Right lobe of liver (tissue), 6 donors: ENCODE results near the gene ZCCHC17. TPM values are rescaled to one million over a fixed set of nuclear protein-coding genes. Genes with fewer than 3 reads are reported as not detected.

ENCODE experiments used
- ATAC-seq, 4 donors: fragments of 200-7000 bp; cut with Tn5 transposase; one replicate each; pipeline ENCODE4 v1.9.1; 2020; ENCODE audit warnings: mild to moderate bottlenecking in 4 of 4, moderate library complexity in 4 of 4
- DNase-seq, 3 donors: peaks; one replicate each; pipeline ENCODE4 v3.0.0-alpha.2; 2020
- H3K27ac ChIP-seq, 3 donors: fragments of 200-600 bp; one replicate each; pipeline ENCODE4 v1.8.0; 2022
- H3K27me3 ChIP-seq, 2 donors: fragments of 200-600 bp; one replicate each; pipeline ENCODE4 v1.8.0; 2022
- H3K36me3 ChIP-seq, 4 donors: fragments of 200-600 bp; sonication (generic) in 1 of 4; one replicate each; pipeline versions ENCODE4 v1.5.1 to v1.8.0; 2017 to 2022; ENCODE audit warnings: control low read depth in 1 of 4
- H3K4me1 ChIP-seq, 4 donors: fragments of 200-600 bp; sonication (generic) in 1 of 4; one replicate each; pipeline versions ENCODE4 v1.5.1 to v1.8.0; 2017 to 2022; ENCODE audit warnings: control low read depth in 1 of 4
- H3K4me3 ChIP-seq, 3 donors: fragments of 200-600 bp; one replicate each; pipeline ENCODE4 v1.8.0; 2022
- H3K9me3 ChIP-seq, 4 donors: fragments of 200-600 bp; sonication (generic) in 1 of 4; one replicate each; pipeline versions ENCODE4 v1.5.1 to v1.8.0; 2017 to 2022; ENCODE audit warnings: control low read depth in 1 of 4
- POLR2A ChIP-seq: fragments of 450-650 bp; IDR thresholded peaks from one replicate; pipeline ENCODE4 v1.6.1; 2017; ENCODE audit warnings: antibody characterized with exemption, mild to moderate bottlenecking
- whole genome bisulfite sequencing: methylation state at CpG from one replicate; pipeline ENCODE4 v1.1.6; 2018; ENCODE audit warnings: low coverage, low lambda C conversion rate; ENCODE audit not compliant: insufficient coverage; ENCODE audit errors: missing lambda C conversion rate; 5-methylcytosine and 5-hydroxymethylcytosine counted together
- intact Hi-C, 2 donors: fragments of 100-400 bp; cut with DNase I; formaldehyde crosslinking; loops; one replicate each; pipeline versions ENCODE4 v1.11.2 to v1.14.1; 2022
- total RNA-seq, 6 experiments: library from RNA; depleted of rRNA in 2 of 6; stranded (reverse); fragments of >200 nt in 2 of 6; fragmentation: NEBNext Ultra II Directional in 3 of 6; extraction: Animal tissue kit (Norgen Biotek cat#: 25700) in 3 of 6; gene quantifications; one replicate each; pipeline versions ENCODE4 v1.1.0 to v1.2.4, GENCODE V29; 2016 to 2023
- TF ChIP-seq, protein P1 (sequence below), 4 donors: fragments of 200-600 bp in 3 of 4; fragments of 450-650 bp in 1 of 4; IDR thresholded peaks; one replicate each; pipeline versions ENCODE4 v1.5.1 to v1.8.0; 2016 to 2022; ENCODE audit warnings: antibody characterized with exemption in 4 of 4, mild to moderate bottlenecking in 2 of 4
- donor health status: DM: no; HTN: yes; CAD: no.
- donor health status: DM: no; HTN: no; CAD: no.
- donor health status: DM: no; HTN: no; CAD: no.
- donor health status: DM: no; HTN: yes; CAD: no.
- donor health status: DM: no; HTN: yes; CAD: no.

ZCCHC17 gene
- total RNA-seq, 6 experiments from 2014 or later = 6.3 to 9.9 (median 7.3) TPM

DNA sequence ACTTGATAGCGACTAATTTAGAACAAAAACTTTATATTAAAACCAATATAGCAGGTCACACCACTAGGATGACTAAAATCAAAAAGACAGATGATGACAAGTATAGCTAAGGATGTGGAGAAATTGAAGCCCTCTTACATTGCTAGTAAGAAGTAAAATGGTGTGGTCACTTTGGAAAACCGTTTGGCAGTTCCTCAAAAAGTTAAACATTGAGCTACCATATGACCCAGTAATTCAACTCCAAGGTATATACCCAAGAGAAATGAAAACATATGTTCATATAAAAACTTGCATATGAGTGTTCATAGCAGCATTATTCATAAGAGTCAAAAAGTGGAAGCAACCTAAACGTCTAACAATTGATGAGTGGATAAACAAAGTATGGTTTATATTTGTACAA lies 103.1 kb downstream of the ZCCHC17 start:
- H3K27ac ChIP-seq = no peak overlapping the region
- 38% methylated on average over 3 of the region's 3 CpGs for WGBS
- intact Hi-C loops = loop anchor here (10.0 kb wide), 1 partner anchor 145 kb away; no protein-coding TSS in a partner anchor
- no peaks in the 10 kb centered on the region for H3K9me3 ChIP-seq
- H3K4me1 ChIP-seq = no peaks in the 10 kb centered on the region
- no peak for ATAC-seq
- H3K4me3 ChIP-seq = no peak overlapping the region
- no peak for DNase-seq
- no peaks in the 10 kb centered on the region for H3K36me3 ChIP-seq
- H3K27me3 ChIP-seq = no peaks in the 10 kb centered on the region
- no peak for TF ChIP-seq POLR2A
- TF ChIP-seq, protein P1, sequence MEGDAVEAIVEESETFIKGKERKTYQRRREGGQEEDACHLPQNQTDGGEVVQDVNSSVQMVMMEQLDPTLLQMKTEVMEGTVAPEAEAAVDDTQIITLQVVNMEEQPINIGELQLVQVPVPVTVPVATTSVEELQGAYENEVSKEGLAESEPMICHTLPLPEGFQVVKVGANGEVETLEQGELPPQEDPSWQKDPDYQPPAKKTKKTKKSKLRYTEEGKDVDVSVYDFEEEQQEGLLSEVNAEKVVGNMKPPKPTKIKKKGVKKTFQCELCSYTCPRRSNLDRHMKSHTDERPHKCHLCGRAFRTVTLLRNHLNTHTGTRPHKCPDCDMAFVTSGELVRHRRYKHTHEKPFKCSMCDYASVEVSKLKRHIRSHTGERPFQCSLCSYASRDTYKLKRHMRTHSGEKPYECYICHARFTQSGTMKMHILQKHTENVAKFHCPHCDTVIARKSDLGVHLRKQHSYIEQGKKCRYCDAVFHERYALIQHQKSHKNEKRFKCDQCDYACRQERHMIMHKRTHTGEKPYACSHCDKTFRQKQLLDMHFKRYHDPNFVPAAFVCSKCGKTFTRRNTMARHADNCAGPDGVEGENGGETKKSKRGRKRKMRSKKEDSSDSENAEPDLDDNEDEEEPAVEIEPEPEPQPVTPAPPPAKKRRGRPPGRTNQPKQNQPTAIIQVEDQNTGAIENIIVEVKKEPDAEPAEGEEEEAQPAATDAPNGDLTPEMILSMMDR (IDR thresholded peaks at IDR 0.05) = no peak

DNA sequence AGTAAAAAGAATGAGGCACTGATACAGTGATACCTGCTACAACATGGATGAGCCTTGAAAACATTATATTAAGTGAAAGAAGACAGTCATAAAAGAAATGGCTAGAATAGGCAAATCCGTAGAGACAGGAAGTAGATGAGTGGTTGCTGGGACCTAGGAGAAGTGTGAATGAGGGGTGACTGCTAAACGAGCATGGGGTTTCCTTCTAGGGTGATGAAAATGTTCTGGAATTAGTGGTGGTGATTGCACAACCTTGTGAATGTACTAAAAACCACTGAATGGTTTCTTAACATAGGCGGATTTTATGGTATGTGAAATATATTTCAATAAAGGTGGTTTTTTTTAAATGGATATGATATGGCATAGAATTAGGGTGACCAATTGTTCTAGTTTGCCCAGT lies 103.6 kb downstream of the ZCCHC17 start:
- Histone ChIP-seq H3K27me3 (no peaks in the 10 kb centered on the region), H3K9me3 (no peaks in the 10 kb centered on the region), H3K4me3 (no peak overlapping the region), H3K36me3 (no peaks in the 10 kb centered on the region), H3K4me1 (no peaks in the 10 kb centered on the region), H3K27ac (no peak overlapping the region)
- TF ChIP-seq POLR2A = no peak
- TF ChIP-seq, protein P1 (IDR thresholded peaks at IDR 0.05) = no peak
- intact Hi-C loops = no loop called here
- WGBS = 34% methylated on average over 3 of the region's 3 CpGs
- no peak for ATAC-seq
- no peak for DNase-seq

DNA sequence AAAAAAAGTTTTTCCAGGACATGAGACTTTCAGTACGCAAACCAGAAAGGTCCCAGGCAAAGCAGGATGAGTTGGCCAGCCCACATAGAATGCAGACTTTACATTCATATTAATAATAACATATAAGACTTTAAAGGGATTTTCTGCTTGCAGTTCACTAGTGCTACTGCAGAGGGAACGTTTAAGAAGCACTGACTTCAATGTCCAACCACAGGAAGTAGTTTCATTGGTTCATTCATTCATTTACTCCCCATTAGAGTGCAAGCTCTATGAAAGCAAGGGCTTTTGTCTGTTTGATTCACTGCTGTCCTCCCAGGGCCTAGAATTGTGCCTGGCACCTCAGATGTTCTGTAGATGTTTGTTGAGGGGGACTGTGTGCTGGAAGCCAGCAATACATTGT lies 104.4 kb downstream of the ZCCHC17 start:
- intact Hi-C loops = no loop called here
- no peaks in the 10 kb centered on the region for H3K4me1 ChIP-seq
- DNase-seq (no peak), ATAC-seq (no peak)
- H3K9me3 ChIP-seq = no peaks in the 10 kb centered on the region
- H3K27ac ChIP-seq = no peak overlapping the region
- H3K4me3 ChIP-seq = no peak overlapping the region
- no peaks in the 10 kb centered on the region for H3K27me3 ChIP-seq
- WGBS = 60% methylated on average over 2 of the region's 2 CpGs
- no peaks in the 10 kb centered on the region for H3K36me3 ChIP-seq
- no peak for TF ChIP-seq POLR2A
- TF ChIP-seq, protein P1 (IDR thresholded peaks at IDR 0.05) = no peak

DNA sequence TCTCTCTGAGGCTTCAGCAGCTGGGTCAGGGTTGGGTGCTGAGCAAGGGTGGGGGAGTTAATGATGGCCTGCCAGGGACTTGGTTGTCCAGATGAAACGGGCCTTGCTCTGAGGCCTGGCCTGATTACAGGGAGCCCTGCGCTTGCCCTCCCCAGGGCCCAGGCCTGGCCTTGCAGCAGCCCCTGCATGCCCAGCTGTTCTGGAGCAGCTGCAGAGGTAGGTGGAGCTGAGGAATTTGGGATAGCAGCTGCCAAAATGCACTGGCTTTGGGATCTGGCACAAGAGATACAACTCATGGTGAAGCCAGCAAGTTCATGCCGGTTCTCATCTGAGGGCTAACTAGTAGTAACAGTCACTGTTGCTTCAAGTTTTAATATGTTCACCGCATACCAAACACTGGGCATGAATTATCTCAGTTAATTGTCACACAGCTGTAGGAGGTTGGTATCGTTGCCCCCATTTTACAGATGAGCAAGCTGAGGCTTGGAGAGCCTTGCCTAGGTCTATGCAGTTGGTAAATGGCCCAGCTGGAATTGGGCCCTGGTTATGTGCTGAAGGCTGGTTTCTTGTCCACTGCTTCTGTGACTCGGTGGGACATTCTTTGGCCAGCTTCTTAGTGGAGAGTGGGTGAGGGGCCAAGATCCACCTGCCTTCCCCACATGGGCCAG lies 108.9 kb downstream of the ZCCHC17 start:
- Histone ChIP-seq H3K27ac (no peak overlapping the region), H3K4me1 (no peaks in the 10 kb centered on the region), H3K27me3 (no peaks in the 10 kb centered on the region), H3K4me3 (no peak overlapping the region), H3K36me3 (no peaks in the 10 kb centered on the region), H3K9me3 (no peaks in the 10 kb centered on the region)
- peak in 1 of 4 donors; percentile 19 for ATAC-seq
- no peak for DNase-seq
- intact Hi-C loops = no loop called here
- no peak for TF ChIP-seq POLR2A
- TF ChIP-seq, protein P1 (IDR thresholded peaks at IDR 0.05) = no peak
- 90% methylated on average over 2 of the region's 6 CpGs for WGBS
